PC-9 (cell line): ENCODE data around the gene RXRA. TPM values are rescaled to one million over a fixed set of nuclear protein-coding genes. Genes with fewer than 3 reads are reported as not detected.
A peak's percentile ranks its signal among the peaks of the same experiment; 100 is the strongest.

Experiments
- BruUV-seq: library from RNA; stranded (reverse); fragments of 400-500 nt; replicated peaks from 2 replicates; lab custom pipeline; 2021; lab: Mats Ljungman, UMichigan
- CTCF ChIA-PET: fragments of 300-600 bp; sonication (Branson Sonifier 250); formaldehyde crosslinking; loops from one replicate; lab custom pipeline; 2022; ENCODE audit warnings: antibody characterized with exemption; lab: Charles Lee
- POLR2A ChIA-PET: fragments of 300-600 bp; sonication (Branson Sonifier 250); formaldehyde crosslinking; loops from one replicate; lab custom pipeline; 2022; ENCODE audit warnings: antibody characterized with exemption; ENCODE audit not compliant: unreplicated experiment; lab: Charles Lee
- DNase-seq, 2 experiments: peaks; one replicate each; pipeline versions ENCODE4 v3.0.0 to v3.0.0-alpha.2; 2015 to 2022; ENCODE audit warnings: mixed read lengths in 1 of 2
- H2AFZ ChIP-seq: fragments of 200-600 bp; sonication (generic); 2 replicates; pipeline ENCODE4 v1.8.1; 2017; ENCODE audit warnings: antibody characterized with exemption
- H3F3A ChIP-seq: fragments of 200-600 bp; sonication (generic); 2 replicates; pipeline ENCODE4 v1.8.1; 2017; ENCODE audit warnings: antibody characterized with exemption, mild to moderate bottlenecking, low read depth; ENCODE audit not compliant: insufficient read depth
- H3K27ac ChIP-seq: fragments of 200-600 bp; sonication (generic); 2 replicates; pipeline ENCODE4 v1.6.1; 2016; ENCODE audit warnings: mixed run types
- H3K27me3 ChIP-seq: fragments of 200-600 bp; sonication (generic); 2 replicates; pipeline ENCODE4 v1.6.1; 2016; ENCODE audit warnings: low read depth, mixed run types; ENCODE audit not compliant: insufficient read depth
- H3K36me3 ChIP-seq: fragments of 200-600 bp; sonication (generic); 2 replicates; pipeline ENCODE4 v1.6.1; 2016; ENCODE audit warnings: low read depth, mixed run types
- H3K4me1 ChIP-seq: fragments of 200-600 bp; sonication (generic); replicated peaks from 2 replicates; pipeline ENCODE4 v1.6.1; 2016; ENCODE audit warnings: mixed run types; ENCODE audit not compliant: insufficient read depth
- H3K4me2 ChIP-seq: fragments of 200-600 bp; sonication (generic); 2 replicates; pipeline ENCODE4 v1.6.1; 2017; ENCODE audit warnings: mixed run types
- H3K4me3 ChIP-seq: fragments of 200-600 bp; sonication (generic); 2 replicates; pipeline ENCODE4 v1.6.1; 2016; ENCODE audit warnings: mixed run types
- H3K79me2 ChIP-seq: fragments of 200-600 bp; sonication (generic); 2 replicates; pipeline ENCODE4 v1.6.1; 2017; ENCODE audit warnings: low read depth, mixed run types
- H3K9me2 ChIP-seq: fragments of 200-600 bp; sonication (generic); 2 replicates; pipeline ENCODE4 v1.8.1; 2017; ENCODE audit warnings: mild to moderate bottlenecking; ENCODE audit not compliant: insufficient read depth
- H3K9me3 ChIP-seq: fragments of 200-600 bp; sonication (generic); 2 replicates; pipeline ENCODE4 v1.8.1; 2016; ENCODE audit warnings: low read depth; ENCODE audit not compliant: insufficient read depth
- H4K20me1 ChIP-seq: fragments of 200-600 bp; sonication (generic); 2 replicates; pipeline ENCODE4 v1.8.1; 2017; ENCODE audit not compliant: insufficient read depth
- EZH2 ChIP-seq: fragments of 200-600 bp; sonication (generic); IDR thresholded peaks from 2 replicates; pipeline ENCODE4 v1.8.0; 2017; ENCODE audit warnings: antibody characterized with exemption, low read depth
- intact Hi-C: fragments of 100-400 bp; cut with micrococcal nuclease; formaldehyde crosslinking; loops from one replicate; pipeline ENCODE4 v1.10.0; 2022; ENCODE audit not compliant: unreplicated experiment
- total RNA-seq: library from RNA; stranded (reverse); gene quantifications from 2 replicates; pipeline ENCODE4 v1.2.3, GENCODE V29; 2021
- TF ChIP-seq, protein P1 (sequence below): fragments of 200-600 bp; sonication (generic); conservative IDR thresholded peaks from 2 replicates; pipeline ENCODE4 v1.6.1; 2017; ENCODE audit warnings: mixed run types, antibody characterized with exemption, mild to moderate bottlenecking, moderate library complexity

Gene RXRA
- total RNA-seq, 1 experiment from 2014 or later = 146 TPM

- peaks cover 17% of the 10 kb centered on the region for H4K20me1 ChIP-seq
- no peak overlapping the region for H3K4me2 ChIP-seq
- no peaks in the 10 kb centered on the region for H3K36me3 ChIP-seq
- intact Hi-C loops = no loop called here
- no peaks in the 10 kb centered on the region for H3K9me3 ChIP-seq
- peaks cover 33% of the 10 kb centered on the region for H3K4me1 ChIP-seq
- TF ChIP-seq, protein P1, sequence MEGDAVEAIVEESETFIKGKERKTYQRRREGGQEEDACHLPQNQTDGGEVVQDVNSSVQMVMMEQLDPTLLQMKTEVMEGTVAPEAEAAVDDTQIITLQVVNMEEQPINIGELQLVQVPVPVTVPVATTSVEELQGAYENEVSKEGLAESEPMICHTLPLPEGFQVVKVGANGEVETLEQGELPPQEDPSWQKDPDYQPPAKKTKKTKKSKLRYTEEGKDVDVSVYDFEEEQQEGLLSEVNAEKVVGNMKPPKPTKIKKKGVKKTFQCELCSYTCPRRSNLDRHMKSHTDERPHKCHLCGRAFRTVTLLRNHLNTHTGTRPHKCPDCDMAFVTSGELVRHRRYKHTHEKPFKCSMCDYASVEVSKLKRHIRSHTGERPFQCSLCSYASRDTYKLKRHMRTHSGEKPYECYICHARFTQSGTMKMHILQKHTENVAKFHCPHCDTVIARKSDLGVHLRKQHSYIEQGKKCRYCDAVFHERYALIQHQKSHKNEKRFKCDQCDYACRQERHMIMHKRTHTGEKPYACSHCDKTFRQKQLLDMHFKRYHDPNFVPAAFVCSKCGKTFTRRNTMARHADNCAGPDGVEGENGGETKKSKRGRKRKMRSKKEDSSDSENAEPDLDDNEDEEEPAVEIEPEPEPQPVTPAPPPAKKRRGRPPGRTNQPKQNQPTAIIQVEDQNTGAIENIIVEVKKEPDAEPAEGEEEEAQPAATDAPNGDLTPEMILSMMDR = no peak
- no peak for TF ChIP-seq EZH2
- POLR2A ChIA-PET = interaction anchor here (0.8 kb wide), 1 partner anchor 230 kb away, joined by 3 read pairs; no protein-coding TSS in a partner anchor
- CTCF ChIA-PET = interaction anchor here (0.6 kb wide), 1 partner anchor 154 kb away, joined by 5 read pairs; no protein-coding TSS in a partner anchor
- H3K9me2 ChIP-seq = no peaks in the 10 kb centered on the region
- H3F3A ChIP-seq = peaks cover 29% of the 10 kb centered on the region
- no peak overlapping the region for H3K27ac ChIP-seq
- no peak overlapping the region for H2AFZ ChIP-seq
- no peak overlapping the region for H3K4me3 ChIP-seq
- peak in 1 of 2 experiments; percentile 66 for DNase-seq
- H3K27me3 ChIP-seq = no peaks in the 10 kb centered on the region
- H3K79me2 ChIP-seq = peaks cover 91% of the 10 kb centered on the region
- BruUV-seq = no TSS peak
Measured at GRCh38 chr9:134372581-134373267, 46.5 kb downstream of the RXRA start.

GRCh38 chr9:134373269-134373668, 47.0 kb downstream of the RXRA start:
- DNase-seq = no peak
- H3K79me2 ChIP-seq = peaks cover 88% of the 10 kb centered on the region
- TF ChIP-seq, protein P1 = no peak
- no peak for TF ChIP-seq EZH2
- peaks cover 12% of the 10 kb centered on the region for H4K20me1 ChIP-seq
- BruUV-seq = no TSS peak
- peaks cover 29% of the 10 kb centered on the region for H3F3A ChIP-seq
- H3K9me3 ChIP-seq = no peaks in the 10 kb centered on the region
- H3K9me2 ChIP-seq = no peaks in the 10 kb centered on the region
- CTCF ChIA-PET = interaction anchor here (0.6 kb wide), 1 partner anchor 155 kb away, joined by 5 read pairs; no protein-coding TSS in a partner anchor
- POLR2A ChIA-PET = interaction anchor here (0.8 kb wide), 1 partner anchor 230 kb away, joined by 3 read pairs; no protein-coding TSS in a partner anchor
- no peak overlapping the region for H3K4me2 ChIP-seq
- no peak overlapping the region for H3K4me3 ChIP-seq
- no peaks in the 10 kb centered on the region for H3K36me3 ChIP-seq
- H3K27me3 ChIP-seq = no peaks in the 10 kb centered on the region
- intact Hi-C loops = no loop called here
- H2AFZ ChIP-seq = no peak overlapping the region
- peaks cover 39% of the 10 kb centered on the region for H3K4me1 ChIP-seq
- H3K27ac ChIP-seq = no peak overlapping the region

DNA sequence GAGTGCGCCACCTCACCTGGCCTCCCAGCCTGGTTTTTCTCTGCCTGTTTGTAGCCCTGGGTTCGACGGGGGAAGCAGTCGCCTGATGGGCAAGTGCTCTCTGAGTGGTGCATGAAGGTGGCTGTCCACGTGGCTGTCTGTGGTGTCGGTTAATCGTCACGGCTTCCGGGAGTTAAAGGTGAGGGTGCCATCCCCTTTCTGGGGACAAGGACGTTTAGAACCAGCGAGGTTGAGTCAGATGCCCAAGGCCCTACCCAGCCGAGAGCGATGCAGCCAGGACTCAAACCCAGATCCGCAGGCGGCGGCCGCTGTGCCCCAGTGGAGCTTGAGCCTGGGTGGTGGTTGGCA, 47.7 kb downstream of the RXRA start:
- H3K27ac ChIP-seq = no peak overlapping the region
- BruUV-seq = no TSS peak
- no peak for TF ChIP-seq EZH2
- TF ChIP-seq, protein P1 = no peak
- no peaks in the 10 kb centered on the region for H3K27me3 ChIP-seq
- peaks cover 45% of the 10 kb centered on the region for H3K4me1 ChIP-seq
- no peaks in the 10 kb centered on the region for H3K9me2 ChIP-seq
- intact Hi-C loops = no loop called here
- no peaks in the 10 kb centered on the region for H3K36me3 ChIP-seq
- peaks cover 11% of the 10 kb centered on the region for H4K20me1 ChIP-seq
- H3K79me2 ChIP-seq = peaks cover 88% of the 10 kb centered on the region
- no peak overlapping the region for H3K4me3 ChIP-seq
- peaks cover 31% of the 10 kb centered on the region for H3F3A ChIP-seq
- ChIA-PET CTCF (no interaction called here), POLR2A (no interaction called here)
- DNase-seq = no peak
- no peak overlapping the region for H2AFZ ChIP-seq
- no peak overlapping the region for H3K4me2 ChIP-seq
- no peaks in the 10 kb centered on the region for H3K9me3 ChIP-seq
